MM.1S (cell line): ENCODE results near the gene CTDSPL2.

ENCODE experiments used
- EZH2phosphoT487 ChIP-seq: fragments of 300-600 bp; sonication (generic); IDR thresholded peaks from 2 replicates; pipeline ENCODE4 v1.6.1; 2018; ENCODE audit warnings: antibody characterized with exemption, low read length
- TF ChIP-seq, protein P1 (sequence below): fragments of 300-600 bp; sonication (generic); IDR thresholded peaks from 2 replicates; pipeline ENCODE4 v1.5.1; 2016; ENCODE audit warnings: antibody characterized with exemption, low read length, mixed read lengths

DNA sequence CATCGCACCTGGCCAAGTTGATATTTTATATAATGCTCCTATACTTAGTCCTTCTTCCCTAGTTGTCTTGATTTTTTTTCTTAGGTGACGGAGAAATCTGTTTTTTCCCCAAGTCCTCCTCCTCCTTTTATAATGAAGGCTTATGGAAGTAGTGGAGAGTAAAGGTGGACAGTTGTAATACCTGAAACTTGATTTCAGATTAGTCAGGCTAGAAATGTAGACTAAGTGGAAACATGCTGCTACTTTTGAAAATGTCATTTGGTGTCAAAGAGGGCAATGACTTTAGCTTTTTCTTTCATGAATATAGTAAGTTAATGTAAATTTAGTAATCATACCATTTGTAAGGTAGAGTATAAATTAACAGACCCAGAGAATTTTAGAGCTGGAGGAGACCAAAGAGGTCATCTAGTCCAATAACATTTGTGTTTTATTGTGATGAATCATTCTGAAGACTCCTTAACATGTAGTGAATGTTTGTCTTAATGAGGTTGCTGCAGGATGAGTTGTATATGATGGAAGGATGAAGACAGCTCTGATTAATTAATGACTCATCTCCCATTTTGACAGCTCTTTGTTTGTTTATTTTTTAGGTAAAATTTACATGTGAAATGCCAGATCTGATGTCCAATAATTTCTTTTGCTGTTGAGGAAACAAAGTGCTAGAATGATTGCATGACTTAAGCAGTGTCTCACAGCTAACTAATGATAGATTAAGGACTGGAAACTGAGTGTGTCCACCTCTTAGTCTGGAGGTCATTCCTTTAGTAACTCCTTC is 8.7 kb downstream of the CTDSPL2 start:
- TF ChIP-seq, protein P1, sequence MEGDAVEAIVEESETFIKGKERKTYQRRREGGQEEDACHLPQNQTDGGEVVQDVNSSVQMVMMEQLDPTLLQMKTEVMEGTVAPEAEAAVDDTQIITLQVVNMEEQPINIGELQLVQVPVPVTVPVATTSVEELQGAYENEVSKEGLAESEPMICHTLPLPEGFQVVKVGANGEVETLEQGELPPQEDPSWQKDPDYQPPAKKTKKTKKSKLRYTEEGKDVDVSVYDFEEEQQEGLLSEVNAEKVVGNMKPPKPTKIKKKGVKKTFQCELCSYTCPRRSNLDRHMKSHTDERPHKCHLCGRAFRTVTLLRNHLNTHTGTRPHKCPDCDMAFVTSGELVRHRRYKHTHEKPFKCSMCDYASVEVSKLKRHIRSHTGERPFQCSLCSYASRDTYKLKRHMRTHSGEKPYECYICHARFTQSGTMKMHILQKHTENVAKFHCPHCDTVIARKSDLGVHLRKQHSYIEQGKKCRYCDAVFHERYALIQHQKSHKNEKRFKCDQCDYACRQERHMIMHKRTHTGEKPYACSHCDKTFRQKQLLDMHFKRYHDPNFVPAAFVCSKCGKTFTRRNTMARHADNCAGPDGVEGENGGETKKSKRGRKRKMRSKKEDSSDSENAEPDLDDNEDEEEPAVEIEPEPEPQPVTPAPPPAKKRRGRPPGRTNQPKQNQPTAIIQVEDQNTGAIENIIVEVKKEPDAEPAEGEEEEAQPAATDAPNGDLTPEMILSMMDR, result no peak
- no peak for TF ChIP-seq EZH2phosphoT487
